K562 (cell line): Measurements from ENCODE around the gene GNPTAB. TPM values are rescaled to one million over a fixed set of nuclear protein-coding genes. Genes with fewer than 3 reads are reported as not detected.
A peak's percentile ranks its signal among the peaks of the same experiment; 100 is the strongest.

Source experiments
- BRD4 ChIP-seq: fragments of 200-600 bp; sonication (generic); IDR thresholded peaks from 2 replicates; pipeline ENCODE4 v1.6.1; 2017; ENCODE audit warnings: inconsistent platforms
- BRD9 ChIP-seq: fragments of 450-650 bp; IDR thresholded peaks from 2 replicates; pipeline ENCODE4 v1.6.1; 2018; ENCODE audit warnings: low read depth; ENCODE audit not compliant: partially characterized antibody
- CBFB ChIP-seq: sonication (generic); formaldehyde crosslinking; IDR thresholded peaks from 2 replicates; pipeline ENCODE4 v1.4.0; 2020; ENCODE audit warnings: mild to moderate bottlenecking, missing genetic modification reagents
- CBX3 ChIP-seq, 2 experiments: IDR thresholded peaks; 1 replicate in 1 of 2; 2 replicates in 1 of 2; pipeline ENCODE4 v1.6.1; 2012; ENCODE audit warnings: inconsistent platforms in 2 of 2, low read length in 2 of 2, borderline replicate concordance in 1 of 2, control low read depth in 1 of 2
- CCNT2 ChIP-seq: IDR thresholded peaks from 2 replicates; pipeline ENCODE4 v1.6.1; 2011; ENCODE audit warnings: borderline replicate concordance, low read depth, mild to moderate bottlenecking, moderate library complexity, mixed read lengths, low read length; ENCODE audit not compliant: insufficient read length; ENCODE audit errors: extremely low read depth
- FOXJ3 ChIP-seq: sonication (generic); formaldehyde crosslinking; IDR thresholded peaks from 2 replicates; pipeline ENCODE4 v1.4.0; 2020; ENCODE audit warnings: mild to moderate bottlenecking, missing genetic modification reagents
- HDAC1 ChIP-seq, 2 experiments: fragments of 450-650 bp; IDR thresholded peaks; 2 replicates each; pipeline ENCODE4 v1.6.1; 2016 to 2017; ENCODE audit warnings: inconsistent platforms in 1 of 2, mild to moderate bottlenecking in 1 of 2, moderate library complexity in 1 of 2
- LARP7 ChIP-seq: fragments of 450-650 bp; IDR thresholded peaks from 2 replicates; pipeline ENCODE4 v1.6.1; 2016
- MCM5 ChIP-seq: fragments of 450-650 bp; IDR thresholded peaks from 2 replicates; pipeline ENCODE4 v1.6.1; 2016; ENCODE audit warnings: low read depth
- MEF2A ChIP-seq: IDR thresholded peaks from 2 replicates; pipeline ENCODE4 v1.6.1; 2011; ENCODE audit warnings: low read depth, mild to moderate bottlenecking, low read length, moderate library complexity; ENCODE audit not compliant: control insufficient read depth
- NFYB ChIP-seq: IDR thresholded peaks from 2 replicates; pipeline ENCODE4 v1.6.1; 2011; ENCODE audit warnings: mild to moderate bottlenecking, moderate library complexity; ENCODE audit not compliant: insufficient read length; ENCODE audit errors: extremely low read depth
- NR4A1 ChIP-seq, 2 experiments: fragments of 250-450 bp in 1 of 2; fragments of 450-650 bp in 1 of 2; sonication (Bioruptor Pico) in 1 of 2; IDR thresholded peaks; 2 replicates each; pipeline versions ENCODE4 v1.4.0 to v1.6.1; 2016 to 2020; ENCODE audit warnings: mild to moderate bottlenecking in 2 of 2, missing compliant biosample characterization in 1 of 2, missing genetic modification characterization in 1 of 2, moderate library complexity in 1 of 2
- RBM14 ChIP-seq: fragments of 200-400 bp; formaldehyde crosslinking; IDR thresholded peaks from 2 replicates; pipeline ENCODE4 v1.6.1; 2018; ENCODE audit warnings: low read depth, mild to moderate bottlenecking, low read length, moderate library complexity, borderline replicate concordance; ENCODE audit not compliant: insufficient read depth
- SOX6 ChIP-seq: fragments of 450-650 bp; IDR thresholded peaks from 2 replicates; pipeline ENCODE4 v1.6.1; 2014; ENCODE audit warnings: mild to moderate bottlenecking
- ZNF184 ChIP-seq: sonication (generic); formaldehyde crosslinking; IDR thresholded peaks from 2 replicates; pipeline ENCODE4 v1.5.0; 2020; ENCODE audit warnings: missing genetic modification reagents
- ZNF41 ChIP-seq: fragments of 250-450 bp; sonication (Bioruptor Pico); conservative IDR thresholded peaks from 2 replicates; pipeline ENCODE4 v1.4.0; 2020; ENCODE audit warnings: mild to moderate bottlenecking
- ZNF561 ChIP-seq: fragments of 450-650 bp; formaldehyde crosslinking; conservative IDR thresholded peaks from 2 replicates; pipeline ENCODE4 v1.4.0; 2020; ENCODE audit warnings: mild to moderate bottlenecking, moderate library complexity
- polyA plus RNA-seq, 8 experiments: library from polyadenylated mRNA; depleted of rRNA in 4 of 8; stranded (reverse) in 5 of 8; unstranded in 3 of 8; fragments of >200 nt; fragmentation: Nextera tagmentation in 2 of 8; fragmentation: Illumina TruSeq in 1 of 8; extraction: Ambion mirVana in 2 of 8; extraction: Trizol in 1 of 8; gene quantifications; 2 replicates each; pipeline versions ENCODE4 v1.2.1 to v1.2.3, GENCODE V29; 2011 to 2014; ENCODE audit warnings: inconsistent platforms in 1 of 8, missing spikeins in 1 of 8
- total RNA-seq, 7 experiments: library from RNA; depleted of rRNA in 6 of 7; stranded (reverse); fragments of >200 nt in 6 of 7; fragmentation: Illumina TruSeq in 2 of 7; extraction: Trizol in 2 of 7; gene quantifications; 2 replicates each; pipeline versions ENCODE4 v1.2.1 to v1.2.3, GENCODE V29; 2011 to 2021; ENCODE audit warnings: low replicate concordance in 1 of 7
- TF ChIP-seq, protein P1 (sequence below): fragments of 250-450 bp; sonication (Bioruptor Pico); IDR thresholded peaks from 2 replicates; pipeline ENCODE4 v1.5.0; 2022; ENCODE audit warnings: mild to moderate bottlenecking
- TF ChIP-seq, protein P2 (sequence below): sonication (generic); formaldehyde crosslinking; IDR thresholded peaks from 2 replicates; pipeline ENCODE4 v1.8.0; 2022; ENCODE audit warnings: mild to moderate bottlenecking, low read depth, missing genetic modification reagents
- TF ChIP-seq, protein P3 (sequence below): sonication (generic); formaldehyde crosslinking; IDR thresholded peaks from 2 replicates; pipeline ENCODE4 v1.8.0; 2022; ENCODE audit warnings: missing genetic modification reagents, mild to moderate bottlenecking, moderate library complexity, borderline replicate concordance
- TF ChIP-seq, protein P4 (sequence below): sonication (generic); formaldehyde crosslinking; IDR thresholded peaks from 2 replicates; pipeline ENCODE4 v1.9.0; 2022; ENCODE audit warnings: mild to moderate bottlenecking, missing genetic modification reagents
- TF ChIP-seq, protein P5 (sequence below): fragments of 450-650 bp; formaldehyde crosslinking; IDR thresholded peaks from 2 replicates; pipeline ENCODE4 v1.4.0; 2022; ENCODE audit warnings: mild to moderate bottlenecking, moderate library complexity

Gene GNPTAB
- total and polyA plus RNA-seq, 9 of the 15 experiments (the other 6 are each of a cell fraction or from before 2014, with no cell fraction given), result 5.9 to 23.2 (median 19.3) TPM

DNA sequence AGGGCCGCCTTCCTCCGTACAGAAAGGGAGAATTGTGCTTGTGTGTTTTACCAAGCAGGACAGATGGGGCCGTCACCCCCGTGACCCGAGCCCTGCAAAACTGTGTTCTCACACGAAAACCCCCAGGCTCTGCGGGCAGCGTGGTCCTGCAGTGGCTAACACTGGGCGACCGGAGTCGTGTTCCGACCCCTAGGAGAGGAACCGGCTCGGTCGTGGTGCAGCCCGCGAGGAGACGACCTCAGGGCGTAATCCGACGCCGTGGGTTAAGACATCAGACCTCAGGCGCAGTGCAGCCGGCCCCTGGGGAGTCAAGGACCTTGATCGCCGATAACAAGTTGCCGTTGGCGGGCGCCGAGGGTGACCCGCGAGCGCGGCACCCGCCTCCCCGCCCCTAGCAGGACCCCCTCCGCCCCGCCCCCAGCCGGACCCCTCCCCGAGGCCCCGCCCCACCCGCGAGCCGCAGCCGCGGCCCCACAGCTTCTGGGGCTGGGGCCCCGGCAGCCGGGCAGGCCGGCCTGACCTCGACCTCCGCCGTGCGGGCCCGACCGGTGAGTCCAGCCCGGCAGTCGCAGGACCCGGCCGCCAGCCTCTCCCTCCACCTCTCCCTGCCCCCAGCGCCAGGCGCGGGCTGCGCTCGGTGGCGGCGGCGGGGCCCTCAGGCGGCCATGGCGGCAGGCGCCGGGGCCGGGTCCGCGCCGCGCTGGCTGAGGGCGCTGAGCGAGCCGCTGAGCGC lies 133.4 kb downstream of the GNPTAB start, which contains the start of gene CHPT1 (continued):
- TF ChIP-seq CCNT2 (peak; percentile 59), HDAC1 (IDR thresholded peaks at IDR 0.05) (no peak), SOX6 (no peak; the same call in 1 of the 2 replicates), ZNF561 (CRISPR knock-in tag) (no peak), LARP7 (no peak), ZNF184 (no peak), MEF2A (no peak), CBFB (CRISPR knock-in tag) (peak; percentile 84; the same call in 1 of the 2 replicates), BRD9 (no peak), NR4A1 (CRISPR knock-in tag; IDR thresholded peaks at IDR 0.05) (no peak), NR4A1 (tag; IDR thresholded peaks at IDR 0.05) (no peak), MCM5 (no peak), FOXJ3 (no peak), CBX3 (IDR thresholded peaks at IDR 0.05; ENCODE audit: borderline replicate concordance in 1 of 2, low read length in 2 of 2) (no peak), NFYB (no peak), BRD4 (no peak), ZNF41 (CRISPR knock-in tag) (no peak), RBM14 (no peak)
- TF ChIP-seq, protein P1, sequence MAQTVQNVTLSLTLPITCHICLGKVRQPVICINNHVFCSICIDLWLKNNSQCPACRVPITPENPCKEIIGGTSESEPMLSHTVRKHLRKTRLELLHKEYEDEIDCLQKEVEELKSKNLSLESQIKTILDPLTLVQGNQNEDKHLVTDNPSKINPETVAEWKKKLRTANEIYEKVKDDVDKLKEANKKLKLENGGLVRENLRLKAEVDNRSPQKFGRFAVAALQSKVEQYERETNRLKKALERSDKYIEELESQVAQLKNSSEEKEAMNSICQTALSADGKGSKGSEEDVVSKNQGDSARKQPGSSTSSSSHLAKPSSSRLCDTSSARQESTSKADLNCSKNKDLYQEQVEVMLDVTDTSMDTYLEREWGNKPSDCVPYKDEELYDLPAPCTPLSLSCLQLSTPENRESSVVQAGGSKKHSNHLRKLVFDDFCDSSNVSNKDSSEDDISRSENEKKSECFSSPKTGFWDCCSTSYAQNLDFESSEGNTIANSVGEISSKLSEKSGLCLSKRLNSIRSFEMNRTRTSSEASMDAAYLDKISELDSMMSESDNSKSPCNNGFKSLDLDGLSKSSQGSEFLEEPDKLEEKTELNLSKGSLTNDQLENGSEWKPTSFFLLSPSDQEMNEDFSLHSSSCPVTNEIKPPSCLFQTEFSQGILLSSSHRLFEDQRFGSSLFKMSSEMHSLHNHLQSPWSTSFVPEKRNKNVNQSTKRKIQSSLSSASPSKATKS (CRISPR knock-in tag), result no peak
- TF ChIP-seq, protein P2, sequence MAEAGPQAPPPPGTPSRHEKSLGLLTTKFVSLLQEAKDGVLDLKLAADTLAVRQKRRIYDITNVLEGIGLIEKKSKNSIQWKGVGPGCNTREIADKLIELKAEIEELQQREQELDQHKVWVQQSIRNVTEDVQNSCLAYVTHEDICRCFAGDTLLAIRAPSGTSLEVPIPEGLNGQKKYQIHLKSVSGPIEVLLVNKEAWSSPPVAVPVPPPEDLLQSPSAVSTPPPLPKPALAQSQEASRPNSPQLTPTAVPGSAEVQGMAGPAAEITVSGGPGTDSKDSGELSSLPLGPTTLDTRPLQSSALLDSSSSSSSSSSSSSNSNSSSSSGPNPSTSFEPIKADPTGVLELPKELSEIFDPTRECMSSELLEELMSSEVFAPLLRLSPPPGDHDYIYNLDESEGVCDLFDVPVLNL, result no peak
- TF ChIP-seq, protein P3, sequence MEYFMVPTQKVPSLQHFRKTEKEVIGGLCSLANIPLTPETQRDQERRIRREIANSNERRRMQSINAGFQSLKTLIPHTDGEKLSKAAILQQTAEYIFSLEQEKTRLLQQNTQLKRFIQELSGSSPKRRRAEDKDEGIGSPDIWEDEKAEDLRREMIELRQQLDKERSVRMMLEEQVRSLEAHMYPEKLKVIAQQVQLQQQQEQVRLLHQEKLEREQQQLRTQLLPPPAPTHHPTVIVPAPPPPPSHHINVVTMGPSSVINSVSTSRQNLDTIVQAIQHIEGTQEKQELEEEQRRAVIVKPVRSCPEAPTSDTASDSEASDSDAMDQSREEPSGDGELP (CRISPR knock-in tag), result peak; percentile 5; the same call in 1 of the 2 replicates
- TF ChIP-seq, protein P4, sequence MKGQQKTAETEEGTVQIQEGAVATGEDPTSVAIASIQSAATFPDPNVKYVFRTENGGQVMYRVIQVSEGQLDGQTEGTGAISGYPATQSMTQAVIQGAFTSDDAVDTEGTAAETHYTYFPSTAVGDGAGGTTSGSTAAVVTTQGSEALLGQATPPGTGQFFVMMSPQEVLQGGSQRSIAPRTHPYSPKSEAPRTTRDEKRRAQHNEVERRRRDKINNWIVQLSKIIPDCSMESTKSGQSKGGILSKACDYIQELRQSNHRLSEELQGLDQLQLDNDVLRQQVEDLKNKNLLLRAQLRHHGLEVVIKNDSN, result no peak
- TF ChIP-seq, protein P5, sequence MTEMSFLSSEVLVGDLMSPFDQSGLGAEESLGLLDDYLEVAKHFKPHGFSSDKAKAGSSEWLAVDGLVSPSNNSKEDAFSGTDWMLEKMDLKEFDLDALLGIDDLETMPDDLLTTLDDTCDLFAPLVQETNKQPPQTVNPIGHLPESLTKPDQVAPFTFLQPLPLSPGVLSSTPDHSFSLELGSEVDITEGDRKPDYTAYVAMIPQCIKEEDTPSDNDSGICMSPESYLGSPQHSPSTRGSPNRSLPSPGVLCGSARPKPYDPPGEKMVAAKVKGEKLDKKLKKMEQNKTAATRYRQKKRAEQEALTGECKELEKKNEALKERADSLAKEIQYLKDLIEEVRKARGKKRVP (CRISPR knock-in tag), result peak; percentile 3; the same call in 1 of the 2 replicates
